Activated gamma-delta T cell treated with anti-CD3 and anti-CD28 coated beads, Interleukin-2, amount 50 U/mL, for 16 hours (primary cell): ENCODE results near the gene AFF1.
"Not testable (repeated sequence)": the region's sequence is repeated elsewhere in the genome, so short reads cannot be mapped to it uniquely, and the experiment has no call there.

Experiments used
- DNase-seq: peaks from one replicate; pipeline ENCODE4 v3.0.0-alpha.2; 2020; ENCODE audit warnings: low read depth

Gene AFF1

DNA sequence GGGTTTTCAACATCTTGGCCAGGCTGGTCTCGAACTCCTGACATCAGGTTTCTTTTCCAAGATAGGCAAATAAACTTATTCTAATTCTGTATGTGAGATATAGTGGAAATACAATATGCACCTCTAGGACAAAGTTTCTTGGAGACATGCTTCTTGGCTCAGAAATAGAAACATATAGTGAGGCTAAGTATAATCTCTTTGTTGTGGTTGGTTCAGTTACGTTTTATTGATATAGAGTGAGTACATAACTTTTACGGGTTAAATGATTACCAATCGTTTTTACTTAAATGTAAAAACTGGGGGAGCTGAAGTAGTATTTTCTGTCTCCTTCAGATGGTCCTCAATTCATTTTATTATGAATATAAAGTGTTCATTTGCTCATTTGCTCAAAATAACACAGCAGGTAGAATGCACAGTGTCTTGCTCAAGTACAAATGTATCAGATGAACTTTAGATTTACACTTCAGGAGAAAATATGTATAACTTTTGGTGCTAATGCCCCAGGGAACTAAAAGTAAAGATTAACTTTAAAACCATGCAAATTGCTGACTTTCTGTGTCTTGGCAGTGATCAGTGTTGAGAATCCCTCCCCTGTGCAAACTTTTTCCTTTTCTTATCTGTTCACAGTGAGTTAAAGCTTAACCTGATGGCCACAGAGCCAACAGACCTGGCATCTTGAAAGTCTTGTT is 77.6 kb downstream of the AFF1 start:
- DNase-seq: no peak

- not testable (repeated sequence) for DNase-seq
Measured at GRCh38 chr4:87012954-87013308, 78.1 kb downstream of the AFF1 start.

GRCh38 chr4:87014284-87014782 is 79.5 kb downstream of the AFF1 start:
- DNase-seq: no peak

DNA sequence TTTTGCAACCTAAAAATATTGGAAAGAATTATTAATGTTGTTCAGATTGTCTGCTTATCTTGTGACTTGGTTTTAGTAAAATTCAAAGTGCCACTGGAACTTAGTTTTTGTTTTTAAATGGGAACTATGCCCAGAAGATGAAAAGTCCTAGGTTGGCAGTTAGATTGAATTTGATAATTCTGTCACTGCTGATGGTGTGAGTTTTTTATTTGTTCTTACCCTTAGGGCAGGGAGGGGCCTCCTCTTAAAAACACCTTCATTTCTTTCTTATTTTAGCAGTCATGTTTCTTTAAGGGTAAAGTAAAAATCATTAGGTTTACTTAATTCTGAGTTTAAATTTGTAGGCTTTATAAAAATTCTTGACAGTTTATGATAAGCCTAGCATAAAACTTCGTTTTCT is 80.6 kb downstream of the AFF1 start:
- no peak for DNase-seq

- DNase-seq: no peak
Measured at GRCh38 chr4:87017580-87018342, 83.0 kb downstream of the AFF1 start.

DNA sequence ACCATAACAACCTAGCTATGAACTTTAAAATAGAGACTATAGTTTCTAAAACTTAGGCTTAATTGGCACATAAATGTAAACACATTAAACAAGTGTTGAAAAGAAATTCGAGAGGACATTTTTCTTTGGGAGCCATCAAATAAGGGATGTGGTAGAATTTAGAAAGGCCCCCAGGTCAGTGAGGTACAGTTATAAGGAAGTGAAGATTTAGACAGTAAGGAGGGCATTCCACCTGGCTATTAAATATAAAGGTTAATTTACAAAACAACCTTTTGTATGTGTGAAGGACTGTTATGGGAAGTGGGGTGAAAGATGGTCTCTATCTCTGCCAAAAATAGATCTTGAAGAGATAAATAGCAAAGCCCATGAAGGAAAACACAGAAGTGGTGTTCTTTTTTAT is 83.9 kb downstream of the AFF1 start:
- DNase-seq: no peak

DNA sequence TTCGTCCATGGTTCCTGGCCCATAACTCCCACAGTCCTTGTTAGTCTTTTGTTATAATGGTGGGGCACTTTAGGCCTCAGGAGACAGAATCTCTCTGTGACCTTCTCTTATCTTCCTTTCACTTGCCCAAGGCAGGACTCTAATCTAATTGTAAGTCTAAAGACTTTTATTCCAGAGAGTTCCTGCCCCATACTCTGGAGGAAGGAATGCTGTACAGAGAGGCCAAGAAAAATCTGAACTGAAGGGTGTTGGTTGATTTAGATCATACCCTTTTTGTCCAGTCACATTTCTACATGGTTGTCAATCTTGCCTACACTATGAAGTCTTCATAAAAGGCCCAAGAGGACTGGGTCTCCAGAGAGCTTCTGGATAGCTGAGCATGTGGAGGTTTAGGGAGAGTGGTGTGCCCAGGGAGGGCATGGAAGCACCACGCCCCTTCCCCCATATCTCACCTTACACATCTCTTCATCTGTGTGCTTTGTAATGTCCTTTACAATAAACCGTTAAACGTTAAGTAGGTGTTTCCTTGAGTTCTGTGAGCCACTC is 84.5 kb downstream of the AFF1 start:
- no peak for DNase-seq

GRCh38 chr4:87019898-87020297 is 85.1 kb downstream of the AFF1 start:
- no peak for DNase-seq

DNA sequence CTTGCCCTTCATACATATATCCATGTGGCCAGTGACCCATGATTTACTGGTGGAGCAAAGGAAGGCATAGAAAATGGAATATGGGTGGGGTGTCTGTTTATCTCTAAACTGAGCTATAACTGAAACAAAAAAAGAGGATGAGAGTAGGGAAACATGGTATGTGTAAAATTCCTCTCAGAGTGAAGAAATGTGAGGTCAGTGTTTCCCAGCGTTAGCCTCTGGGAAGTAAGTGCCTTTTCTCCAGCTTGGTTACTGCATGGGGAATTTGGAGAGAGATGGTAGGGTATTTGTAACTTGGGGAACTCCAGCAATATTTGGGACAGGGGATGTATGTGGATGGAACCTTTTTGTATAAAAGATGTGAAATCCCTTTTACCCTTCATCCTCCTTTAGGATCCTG is 89.4 kb downstream of the AFF1 start:
- DNase-seq: no peak

GRCh38 chr4:87025023-87025613 is 90.3 kb downstream of the AFF1 start:
- DNase-seq: no peak

GRCh38 chr4:87025614-87026041 is 90.8 kb downstream of the AFF1 start:
- DNase-seq: no peak

DNA sequence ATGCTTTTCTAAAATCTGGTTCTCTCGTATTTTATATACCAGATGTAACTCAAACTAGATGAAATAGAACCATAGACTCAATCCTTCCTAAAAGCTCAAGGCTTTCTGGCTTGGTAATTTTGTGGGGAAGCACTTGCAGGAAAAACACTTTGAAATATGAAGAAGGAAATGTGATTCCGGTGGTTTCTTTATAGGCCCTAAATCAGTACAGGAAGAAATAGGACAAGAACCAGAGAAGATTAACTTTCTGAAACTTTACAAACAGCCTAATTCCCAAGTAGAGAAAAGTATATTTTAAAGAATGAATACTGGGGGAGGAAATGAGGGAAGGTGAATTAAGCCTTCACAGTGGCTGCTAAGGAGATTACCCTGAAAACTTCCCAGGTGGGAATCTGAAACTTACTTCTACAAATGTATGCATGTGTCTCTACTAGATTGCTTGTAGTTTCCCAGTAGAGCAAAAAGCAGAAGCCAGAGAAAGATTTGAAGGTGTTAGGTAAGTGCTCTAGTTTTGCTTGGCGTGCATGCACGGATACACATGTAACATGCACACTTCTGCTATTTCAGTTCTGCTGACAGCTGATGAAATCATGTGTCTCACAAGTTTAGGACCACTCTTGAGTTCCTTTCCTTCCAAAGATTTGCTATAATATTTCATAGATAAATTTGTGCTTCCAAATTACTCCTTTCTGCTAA is 92.1 kb downstream of the AFF1 start:
- no peak for DNase-seq

- no peak for DNase-seq
Measured at GRCh38 chr4:87029356-87029755, 94.5 kb downstream of the AFF1 start.

GRCh38 chr4:87030124-87030523 is 95.3 kb downstream of the AFF1 start:
- DNase-seq: no peak

DNA sequence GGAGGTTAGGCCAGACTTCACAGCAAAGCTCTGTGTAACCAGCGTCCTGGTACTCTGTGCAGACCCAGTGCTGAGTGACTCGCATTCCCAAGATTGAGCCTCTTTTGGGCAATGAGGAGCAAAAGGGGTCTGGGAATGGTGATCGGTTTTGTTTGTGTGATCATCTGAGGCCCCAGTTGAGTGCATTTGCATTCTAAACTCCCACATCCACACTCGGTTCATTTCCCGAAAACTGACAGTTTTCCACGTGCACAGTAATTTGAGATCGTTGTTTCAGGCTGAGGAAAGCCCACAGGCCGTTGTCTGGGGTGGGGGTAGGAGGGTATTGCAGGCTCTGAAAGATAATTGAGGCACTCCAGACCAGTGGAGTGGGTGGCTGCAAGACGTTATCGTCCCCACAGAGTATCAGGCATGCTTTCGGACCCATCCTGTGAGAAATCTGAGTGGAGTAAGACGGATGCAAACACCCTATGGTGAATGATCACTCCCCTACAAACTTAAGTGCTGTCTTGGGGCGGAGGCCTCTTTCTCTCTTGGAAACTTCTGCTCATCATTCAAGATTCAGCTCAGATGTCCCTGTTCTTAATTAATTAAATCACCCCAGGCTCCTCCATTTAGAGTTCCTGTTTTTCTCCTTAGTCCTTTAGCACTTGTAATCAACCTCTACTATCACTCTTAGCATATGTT is 96.1 kb downstream of the AFF1 start:
- no peak for DNase-seq

- no peak for DNase-seq
Measured at GRCh38 chr4:87031920-87032319, 97.1 kb downstream of the AFF1 start.

DNA sequence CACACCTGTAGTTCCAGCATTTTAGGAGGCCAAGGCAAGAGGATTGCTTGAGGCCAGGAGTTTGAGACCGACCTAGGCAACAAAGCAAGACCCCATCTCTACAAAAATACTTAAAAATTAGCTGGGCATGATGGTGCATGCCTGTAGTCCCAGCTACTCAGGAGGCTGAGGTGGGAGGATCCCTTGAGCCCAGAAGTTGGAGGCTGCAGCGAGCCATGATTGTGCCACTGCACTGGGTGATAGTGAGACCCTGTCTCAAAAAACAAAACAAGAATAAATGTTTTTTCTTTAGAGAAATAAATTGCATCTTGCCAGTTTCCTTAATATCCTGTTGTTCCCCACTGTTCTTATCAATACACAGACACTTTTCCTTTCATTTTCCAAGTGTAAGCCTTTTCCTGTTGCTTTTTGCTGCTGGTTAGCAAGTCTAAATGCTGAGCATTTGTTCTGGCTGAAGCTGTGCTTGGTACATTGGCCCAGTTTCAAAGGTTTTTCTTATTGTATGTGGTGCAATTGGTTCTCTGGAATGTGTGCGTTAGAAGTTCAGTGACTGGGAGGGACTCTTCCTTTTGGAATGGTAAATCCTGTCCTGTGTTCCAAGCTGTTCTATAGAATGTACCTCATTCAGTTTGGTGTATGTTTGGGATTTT is 98.2 kb downstream of the AFF1 start:
- DNase-seq: no peak

GRCh38 chr4:87033902-87034301 is 99.1 kb downstream of the AFF1 start:
- DNase-seq: no peak

GRCh38 chr4:87034527-87034926 is 99.7 kb downstream of the AFF1 start:
- DNase-seq: no peak

GRCh38 chr4:87035881-87036509 is 101.2 kb downstream of the AFF1 start:
- no peak for DNase-seq

DNA sequence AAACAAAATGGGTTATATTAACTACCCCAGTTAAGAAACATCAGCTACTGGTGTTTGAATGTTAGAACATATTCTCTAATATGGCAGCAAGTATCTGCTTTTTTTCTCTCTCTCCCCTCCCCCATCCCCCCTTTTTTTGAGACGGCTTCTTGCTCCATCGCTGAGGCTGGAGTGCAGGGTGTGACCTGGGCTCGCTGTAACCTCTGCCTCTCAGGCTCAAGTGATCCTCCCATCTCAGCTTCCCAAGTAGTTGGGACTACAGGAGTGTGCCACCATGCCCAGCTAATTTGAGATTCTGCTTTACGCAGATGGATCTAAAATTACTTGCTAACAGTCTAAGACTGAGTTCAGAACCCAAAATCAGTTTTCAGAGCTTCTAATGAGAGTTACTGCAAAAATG is 101.9 kb downstream of the AFF1 start:
- DNase-seq: no peak
